ENCODE results near the gene TAB3.

DNA sequence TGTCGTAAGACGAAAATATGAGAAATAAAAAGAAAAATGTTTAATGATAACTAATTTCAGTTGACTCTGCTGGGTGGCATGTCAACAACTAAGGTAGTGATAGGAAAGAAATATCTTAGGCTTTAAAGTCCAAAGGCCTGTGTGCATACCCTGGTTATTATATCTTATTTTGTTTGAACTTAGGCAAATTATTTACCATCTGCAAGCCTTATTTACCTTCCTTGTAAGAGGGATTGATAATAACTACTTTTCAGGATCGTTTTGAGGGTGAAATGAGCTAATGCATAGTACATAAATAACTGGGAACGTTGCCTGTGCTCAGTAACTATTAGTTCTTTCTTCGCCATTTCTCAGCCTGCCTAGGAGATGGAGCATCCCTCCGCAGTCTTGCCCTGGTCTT is 41.6 kb upstream of the TAB3 start:
- TF ChIP-seq, protein P1, sequence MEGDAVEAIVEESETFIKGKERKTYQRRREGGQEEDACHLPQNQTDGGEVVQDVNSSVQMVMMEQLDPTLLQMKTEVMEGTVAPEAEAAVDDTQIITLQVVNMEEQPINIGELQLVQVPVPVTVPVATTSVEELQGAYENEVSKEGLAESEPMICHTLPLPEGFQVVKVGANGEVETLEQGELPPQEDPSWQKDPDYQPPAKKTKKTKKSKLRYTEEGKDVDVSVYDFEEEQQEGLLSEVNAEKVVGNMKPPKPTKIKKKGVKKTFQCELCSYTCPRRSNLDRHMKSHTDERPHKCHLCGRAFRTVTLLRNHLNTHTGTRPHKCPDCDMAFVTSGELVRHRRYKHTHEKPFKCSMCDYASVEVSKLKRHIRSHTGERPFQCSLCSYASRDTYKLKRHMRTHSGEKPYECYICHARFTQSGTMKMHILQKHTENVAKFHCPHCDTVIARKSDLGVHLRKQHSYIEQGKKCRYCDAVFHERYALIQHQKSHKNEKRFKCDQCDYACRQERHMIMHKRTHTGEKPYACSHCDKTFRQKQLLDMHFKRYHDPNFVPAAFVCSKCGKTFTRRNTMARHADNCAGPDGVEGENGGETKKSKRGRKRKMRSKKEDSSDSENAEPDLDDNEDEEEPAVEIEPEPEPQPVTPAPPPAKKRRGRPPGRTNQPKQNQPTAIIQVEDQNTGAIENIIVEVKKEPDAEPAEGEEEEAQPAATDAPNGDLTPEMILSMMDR (conservative IDR thresholded peaks at IDR 0.05; ENCODE audit: low read depth, low read length): no peak
- no peak for TF ChIP-seq NFE2L2 (IDR thresholded peaks at IDR 0.05; ENCODE audit: low read depth, low read length)

Data from IMR-90 (cell line).